GM10266 (cell line): ENCODE data around the gene CTIF.

Experiments
- DNase-seq: peaks from one replicate; pipeline ENCODE4 v3.0.0; 2012; ENCODE audit errors: extremely low spot score
- TF ChIP-seq, protein P1 (sequence below): IDR thresholded peaks from 2 replicates; pipeline ENCODE4 v1.5.1; 2012; ENCODE audit warnings: mild to moderate bottlenecking, low read depth; ENCODE audit not compliant: control insufficient read depth, insufficient read depth; ENCODE audit errors: missing control alignments

CTIF gene

DNA sequence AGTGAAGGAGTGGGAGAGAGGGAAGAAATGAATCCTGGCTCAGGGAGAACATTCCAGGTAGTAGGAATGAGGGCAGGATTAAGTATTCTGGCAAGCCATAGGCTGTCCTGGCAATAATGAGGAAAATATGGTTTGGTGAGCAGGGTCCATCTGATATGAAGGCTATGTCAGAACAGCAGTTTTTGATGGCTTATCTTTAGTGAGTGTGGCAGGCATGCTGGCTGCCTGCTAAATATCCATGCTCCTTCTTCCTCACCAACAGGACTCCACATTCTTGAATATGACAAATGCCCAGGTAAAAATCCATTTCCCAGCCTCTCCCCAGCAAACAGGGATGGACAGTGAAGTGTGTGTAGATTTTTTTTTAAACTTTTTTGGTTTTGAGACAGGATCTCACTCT is 13.2 kb upstream of the CTIF start:
- TF ChIP-seq, protein P1, sequence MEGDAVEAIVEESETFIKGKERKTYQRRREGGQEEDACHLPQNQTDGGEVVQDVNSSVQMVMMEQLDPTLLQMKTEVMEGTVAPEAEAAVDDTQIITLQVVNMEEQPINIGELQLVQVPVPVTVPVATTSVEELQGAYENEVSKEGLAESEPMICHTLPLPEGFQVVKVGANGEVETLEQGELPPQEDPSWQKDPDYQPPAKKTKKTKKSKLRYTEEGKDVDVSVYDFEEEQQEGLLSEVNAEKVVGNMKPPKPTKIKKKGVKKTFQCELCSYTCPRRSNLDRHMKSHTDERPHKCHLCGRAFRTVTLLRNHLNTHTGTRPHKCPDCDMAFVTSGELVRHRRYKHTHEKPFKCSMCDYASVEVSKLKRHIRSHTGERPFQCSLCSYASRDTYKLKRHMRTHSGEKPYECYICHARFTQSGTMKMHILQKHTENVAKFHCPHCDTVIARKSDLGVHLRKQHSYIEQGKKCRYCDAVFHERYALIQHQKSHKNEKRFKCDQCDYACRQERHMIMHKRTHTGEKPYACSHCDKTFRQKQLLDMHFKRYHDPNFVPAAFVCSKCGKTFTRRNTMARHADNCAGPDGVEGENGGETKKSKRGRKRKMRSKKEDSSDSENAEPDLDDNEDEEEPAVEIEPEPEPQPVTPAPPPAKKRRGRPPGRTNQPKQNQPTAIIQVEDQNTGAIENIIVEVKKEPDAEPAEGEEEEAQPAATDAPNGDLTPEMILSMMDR = no peak
- no peak for DNase-seq

DNA sequence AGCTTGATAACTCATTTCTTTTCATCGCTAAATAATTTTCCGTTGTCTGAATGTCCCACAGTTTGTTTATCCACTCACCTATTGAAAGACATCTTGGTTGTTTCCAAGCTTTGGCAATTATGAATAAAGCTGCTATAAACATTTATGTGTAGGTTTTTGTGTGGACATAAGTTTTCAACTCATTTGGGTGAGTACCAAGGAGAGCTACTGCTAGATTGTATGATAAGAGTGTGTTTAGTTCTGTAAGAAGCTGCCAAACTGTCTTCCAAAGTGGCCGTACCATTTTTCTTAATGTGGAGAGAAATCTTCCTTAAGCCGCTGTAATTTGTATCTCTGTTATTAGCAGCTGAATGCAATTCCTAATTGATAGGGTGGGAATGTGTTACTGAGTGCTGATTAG is 11.4 kb upstream of the CTIF start:
- DNase-seq = no peak
- TF ChIP-seq, protein P1 = no peak

DNA sequence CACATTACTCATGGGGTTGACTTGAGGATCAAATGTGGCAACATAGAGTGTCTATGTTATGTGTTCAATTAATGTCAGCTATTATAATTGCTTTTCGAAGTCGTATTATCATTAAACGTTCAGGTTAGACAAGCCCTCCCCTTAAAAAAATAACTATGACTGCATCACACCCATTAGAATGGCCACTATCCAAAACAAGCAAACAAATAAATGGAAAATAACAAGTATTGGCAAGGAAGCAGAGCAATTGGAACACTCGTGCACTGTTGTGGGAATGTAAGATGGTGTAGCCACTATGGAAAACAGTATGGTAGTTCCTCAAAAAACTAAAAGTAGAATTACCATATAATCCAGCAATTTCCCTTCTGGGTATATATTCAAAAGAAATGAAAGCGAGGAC is 10.0 kb upstream of the CTIF start:
- DNase-seq = no peak
- TF ChIP-seq, protein P1 = no peak

DNA sequence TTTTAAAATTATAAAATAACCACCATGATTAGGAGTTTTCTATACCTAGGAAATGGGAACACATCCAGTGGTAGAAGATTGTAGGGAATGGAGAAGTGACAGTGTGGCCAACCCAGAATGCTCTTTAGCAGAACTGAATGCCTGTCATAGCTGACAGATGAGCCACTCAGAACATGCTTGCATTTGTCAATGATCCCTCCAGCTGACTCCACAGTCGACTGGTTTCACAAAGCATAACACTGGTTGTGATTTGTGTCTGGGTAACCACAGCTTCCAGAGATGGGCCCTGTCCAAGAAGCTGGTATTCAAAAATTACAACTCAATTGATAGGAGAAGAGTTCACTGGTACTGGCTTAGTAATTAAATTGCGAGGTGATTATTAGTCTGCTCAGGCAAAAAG is 9.0 kb upstream of the CTIF start:
- no peak for DNase-seq
- TF ChIP-seq, protein P1 = no peak

DNA sequence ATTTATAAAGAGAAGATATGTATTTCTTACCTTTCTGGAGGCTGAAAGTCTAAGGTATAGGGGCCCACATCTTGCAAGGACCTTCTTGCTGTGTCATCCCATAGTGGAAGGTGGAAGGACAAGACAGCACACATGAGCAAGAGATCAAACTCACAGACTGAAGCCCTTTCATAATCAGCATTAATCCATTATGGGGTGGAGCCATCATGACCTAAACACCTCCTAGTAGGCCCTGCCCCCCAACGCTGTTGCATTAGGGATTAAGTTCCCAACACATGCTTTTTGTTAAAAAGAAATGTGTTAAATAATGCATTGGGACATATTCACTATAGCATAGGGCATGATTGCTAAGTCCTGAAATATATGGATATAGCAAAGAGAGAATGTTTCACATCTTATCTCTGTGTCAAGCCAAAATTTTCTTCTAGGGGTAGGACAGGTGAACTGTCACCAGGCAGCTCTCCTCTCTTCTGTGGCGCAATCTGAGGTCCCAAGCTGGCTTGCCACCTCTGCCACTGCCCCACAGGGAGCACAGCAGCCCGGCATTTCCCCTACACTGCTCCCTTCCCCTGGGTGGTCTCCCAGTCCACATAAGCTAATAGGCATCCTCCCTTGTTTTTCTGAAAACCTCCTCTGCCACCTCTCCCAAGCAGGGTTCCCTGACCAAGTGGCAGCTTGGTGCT is 8.3 kb upstream of the CTIF start:
- no peak for DNase-seq

DNA sequence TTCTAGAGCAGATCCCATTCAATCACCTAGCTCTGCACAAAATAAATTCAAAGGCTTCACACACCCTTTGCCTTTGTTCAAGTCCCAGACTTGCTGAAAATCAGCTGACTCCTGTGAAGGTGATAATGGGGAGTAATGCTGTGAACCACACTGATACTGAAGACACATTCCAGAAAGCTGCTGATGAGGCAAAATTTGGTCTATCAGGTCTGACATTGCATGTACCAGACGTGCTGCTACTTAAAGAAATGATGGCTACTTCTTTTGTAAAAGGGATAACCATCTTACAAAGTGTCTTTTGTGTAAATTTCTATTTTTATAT is 7.8 kb upstream of the CTIF start:
- DNase-seq = no peak
- TF ChIP-seq, protein P1 = no peak

More for the DNA sequence above, 8.3 kb upstream of the CTIF start:
- TF ChIP-seq, protein P1 = no peak

DNA sequence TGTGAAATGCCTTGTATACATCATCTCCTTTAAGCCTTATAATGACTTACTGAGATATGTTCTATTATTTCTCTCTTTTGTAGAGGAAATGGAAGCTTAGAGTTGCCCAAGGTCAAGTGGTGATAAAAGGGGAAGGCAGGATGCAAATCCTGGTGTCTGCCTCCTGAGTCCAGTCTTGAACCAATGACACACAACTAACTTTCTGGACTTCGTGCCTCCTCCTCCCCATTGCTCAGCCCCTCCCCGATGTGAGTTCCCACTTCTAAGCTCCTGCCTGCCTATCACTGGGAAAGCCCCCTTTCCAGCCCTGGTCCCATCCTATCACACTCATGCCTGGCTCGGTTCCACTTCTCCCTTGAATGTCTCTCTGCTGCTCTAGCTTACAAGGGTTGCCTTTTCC is 6.9 kb upstream of the CTIF start:
- DNase-seq = no peak

More for the DNA sequence above, 6.9 kb upstream of the CTIF start:
- TF ChIP-seq, protein P1 = no peak
